ENCODE measurements around the gene FHL3. TPM values are rescaled to one million over a fixed set of nuclear protein-coding genes. Genes with fewer than 3 reads are reported as not detected.

FHL3 gene
- total and polyA plus RNA-seq, 9 of the 15 experiments (the other 6 are each of a cell fraction or from before 2014, with no cell fraction given) = 6.1 to 144 (median 34.1) TPM

GRCh38 chr1:38005195-38006007, at the start of gene FHL3 (continued):
- TF ChIP-seq, protein P1, sequence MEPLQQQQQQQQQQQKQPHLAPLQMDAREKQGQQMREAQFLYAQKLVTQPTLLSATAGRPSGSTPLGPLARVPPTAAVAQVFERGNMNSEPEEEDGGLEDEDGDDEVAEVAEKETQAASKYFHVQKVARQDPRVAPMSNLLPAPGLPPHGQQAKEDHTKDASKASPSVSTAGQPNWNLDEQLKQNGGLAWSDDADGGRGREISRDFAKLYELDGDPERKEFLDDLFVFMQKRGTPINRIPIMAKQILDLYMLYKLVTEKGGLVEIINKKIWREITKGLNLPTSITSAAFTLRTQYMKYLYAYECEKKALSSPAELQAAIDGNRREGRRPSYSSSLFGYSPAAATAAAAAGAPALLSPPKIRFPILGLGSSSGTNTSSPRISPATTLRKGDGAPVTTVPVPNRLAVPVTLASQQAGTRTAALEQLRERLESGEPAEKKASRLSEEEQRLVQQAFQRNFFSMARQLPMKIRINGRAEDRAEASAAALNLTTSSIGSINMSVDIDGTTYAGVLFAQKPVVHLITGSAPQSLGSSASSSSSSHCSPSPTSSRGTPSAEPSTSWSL (CRISPR knock-in tag; IDR thresholded peaks at IDR 0.05; ENCODE audit: borderline replicate concordance) = no peak
- TF ChIP-seq ERF (CRISPR knock-in tag; IDR thresholded peaks at IDR 0.05) (peak; percentile 92; the same call in 1 of the 2 replicates), ZNF449 (CRISPR knock-in tag; IDR thresholded peaks at IDR 0.05) (no peak), CCAR2 (IDR thresholded peaks at IDR 0.05; ENCODE audit: low read depth, low read length) (no peak), E2F4 (CRISPR knock-in tag; IDR thresholded peaks at IDR 0.05; ENCODE audit: low read depth) (no peak), CCNT2 (IDR thresholded peaks at IDR 0.05; ENCODE audit: borderline replicate concordance, extremely low read depth, insufficient read length, low read depth, low read length) (peak; percentile 73), CREM (IDR thresholded peaks at IDR 0.05; ENCODE audit: low read depth) (peak; percentile 33; the same call in 1 of the 2 replicates), ZBTB7A (IDR thresholded peaks at IDR 0.05; ENCODE audit: borderline replicate concordance, control insufficient read depth, low read depth, low read length) (peak; percentile 93; the same call in 1 of the 2 replicates), SAP30 (IDR thresholded peaks at IDR 0.05; ENCODE audit: borderline replicate concordance, insufficient read depth, low read depth, low read length, poor library complexity, severe bottlenecking) (no peak), MAFF (IDR thresholded peaks at IDR 0.05; ENCODE audit: low read length) (no peak), DPF2 (IDR thresholded peaks at IDR 0.05) (0 out of 2 replicates have a peak, but pooled peaks have one; percentile 19)
- TF ChIP-seq, protein P2, sequence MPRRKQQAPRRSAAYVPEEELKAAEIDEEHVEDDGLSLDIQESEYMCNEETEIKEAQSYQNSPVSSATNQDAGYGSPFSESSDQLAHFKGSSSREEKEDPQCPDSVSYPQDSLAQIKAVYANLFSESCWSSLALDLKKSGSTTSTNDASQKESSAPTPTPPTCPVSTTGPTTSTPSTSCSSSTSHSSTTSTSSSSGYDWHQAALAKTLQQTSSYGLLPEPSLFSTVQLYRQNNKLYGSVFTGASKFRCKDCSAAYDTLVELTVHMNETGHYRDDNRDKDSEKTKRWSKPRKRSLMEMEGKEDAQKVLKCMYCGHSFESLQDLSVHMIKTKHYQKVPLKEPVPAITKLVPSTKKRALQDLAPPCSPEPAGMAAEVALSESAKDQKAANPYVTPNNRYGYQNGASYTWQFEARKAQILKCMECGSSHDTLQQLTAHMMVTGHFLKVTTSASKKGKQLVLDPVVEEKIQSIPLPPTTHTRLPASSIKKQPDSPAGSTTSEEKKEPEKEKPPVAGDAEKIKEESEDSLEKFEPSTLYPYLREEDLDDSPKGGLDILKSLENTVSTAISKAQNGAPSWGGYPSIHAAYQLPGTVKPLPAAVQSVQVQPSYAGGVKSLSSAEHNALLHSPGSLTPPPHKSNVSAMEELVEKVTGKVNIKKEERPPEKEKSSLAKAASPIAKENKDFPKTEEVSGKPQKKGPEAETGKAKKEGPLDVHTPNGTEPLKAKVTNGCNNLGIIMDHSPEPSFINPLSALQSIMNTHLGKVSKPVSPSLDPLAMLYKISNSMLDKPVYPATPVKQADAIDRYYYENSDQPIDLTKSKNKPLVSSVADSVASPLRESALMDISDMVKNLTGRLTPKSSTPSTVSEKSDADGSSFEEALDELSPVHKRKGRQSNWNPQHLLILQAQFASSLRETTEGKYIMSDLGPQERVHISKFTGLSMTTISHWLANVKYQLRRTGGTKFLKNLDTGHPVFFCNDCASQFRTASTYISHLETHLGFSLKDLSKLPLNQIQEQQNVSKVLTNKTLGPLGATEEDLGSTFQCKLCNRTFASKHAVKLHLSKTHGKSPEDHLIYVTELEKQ (CRISPR knock-in tag; IDR thresholded peaks at IDR 0.05) = no peak
- TF ChIP-seq, protein P3, sequence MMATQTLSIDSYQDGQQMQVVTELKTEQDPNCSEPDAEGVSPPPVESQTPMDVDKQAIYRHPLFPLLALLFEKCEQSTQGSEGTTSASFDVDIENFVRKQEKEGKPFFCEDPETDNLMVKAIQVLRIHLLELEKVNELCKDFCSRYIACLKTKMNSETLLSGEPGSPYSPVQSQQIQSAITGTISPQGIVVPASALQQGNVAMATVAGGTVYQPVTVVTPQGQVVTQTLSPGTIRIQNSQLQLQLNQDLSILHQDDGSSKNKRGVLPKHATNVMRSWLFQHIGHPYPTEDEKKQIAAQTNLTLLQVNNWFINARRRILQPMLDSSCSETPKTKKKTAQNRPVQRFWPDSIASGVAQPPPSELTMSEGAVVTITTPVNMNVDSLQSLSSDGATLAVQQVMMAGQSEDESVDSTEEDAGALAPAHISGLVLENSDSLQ (IDR thresholded peaks at IDR 0.05) = peak; percentile 24; the same call in 1 of the 2 replicates
